Measurements from ENCODE around the gene SYVN1. TPM values are rescaled to one million over a fixed set of nuclear protein-coding genes. Genes with fewer than 3 reads are reported as not detected.

Gene SYVN1
- total RNA-seq, 1 donor from 2014 or later = 52.6 TPM

- Mint-ChIP-seq H3K36me3 (peaks cover 13% of the 10 kb centered on the region), H3K9me3 (no peaks in the 10 kb centered on the region), H3K27ac (no peak overlapping the region), H3K27me3 (ENCODE audit: low read depth) (no peaks in the 10 kb centered on the region), H3K4me1 (peaks cover 22% of the 10 kb centered on the region), H3K4me3 (no peak overlapping the region)
- no peak for DNase-seq (ENCODE audit: low spot score in 2 of 2, unreplicated experiment in 2 of 2)
- no peak for TF ChIP-seq CTCF (IDR thresholded peaks at IDR 0.05; ENCODE audit: unreplicated experiment)
Measured at GRCh38 chr11:65087827-65088226, 46.5 kb downstream of the SYVN1 start.

GRCh38 chr11:65087216-65087615, 47.1 kb downstream of the SYVN1 start:
- TF ChIP-seq CTCF (IDR thresholded peaks at IDR 0.05; ENCODE audit: unreplicated experiment) = no peak
- DNase-seq (ENCODE audit: low spot score in 2 of 2, unreplicated experiment in 2 of 2) = no peak
- Mint-ChIP-seq H3K4me3 (no peak overlapping the region), H3K27me3 (ENCODE audit: low read depth) (no peaks in the 10 kb centered on the region), H3K36me3 (peaks cover 13% of the 10 kb centered on the region), H3K27ac (no peak overlapping the region), H3K4me1 (peaks cover 25% of the 10 kb centered on the region), H3K9me3 (no peaks in the 10 kb centered on the region)

- no peak for DNase-seq (ENCODE audit: low spot score in 2 of 2, unreplicated experiment in 2 of 2)
- no peak overlapping the region for H3K27ac Mint-ChIP-seq
- no peak for TF ChIP-seq CTCF (IDR thresholded peaks at IDR 0.05; ENCODE audit: unreplicated experiment)
- H3K27me3 Mint-ChIP-seq (ENCODE audit: low read depth) = no peaks in the 10 kb centered on the region
- peaks cover 25% of the 10 kb centered on the region for H3K4me1 Mint-ChIP-seq
- H3K36me3 Mint-ChIP-seq = peaks cover 13% of the 10 kb centered on the region
- no peak overlapping the region for H3K4me3 Mint-ChIP-seq
- no peaks in the 10 kb centered on the region for H3K9me3 Mint-ChIP-seq
Measured at GRCh38 chr11:65086809-65087208, 47.5 kb downstream of the SYVN1 start.

- H3K27me3 Mint-ChIP-seq (ENCODE audit: low read depth) = no peaks in the 10 kb centered on the region
- H3K36me3 Mint-ChIP-seq = peaks cover 15% of the 10 kb centered on the region
- peak overlapping the region; percentile 96 for H3K4me3 Mint-ChIP-seq
- peak overlapping the region; percentile 2 for H3K27ac Mint-ChIP-seq
- no peak for TF ChIP-seq CTCF (IDR thresholded peaks at IDR 0.05; ENCODE audit: unreplicated experiment)
- H3K9me3 Mint-ChIP-seq = no peaks in the 10 kb centered on the region
- H3K4me1 Mint-ChIP-seq = peaks cover 25% of the 10 kb centered on the region
- DNase-seq (ENCODE audit: low spot score in 2 of 2, unreplicated experiment in 2 of 2) = no peak
Measured at GRCh38 chr11:65085446-65085845, 48.9 kb downstream of the SYVN1 start.

GRCh38 chr11:65084598-65085375, 49.5 kb downstream of the SYVN1 start:
- H3K4me3 Mint-ChIP-seq = peak overlapping the region; percentile 96
- peaks cover 18% of the 10 kb centered on the region for H3K36me3 Mint-ChIP-seq
- peak overlapping the region; percentile 99 for H3K27ac Mint-ChIP-seq
- peaks cover 25% of the 10 kb centered on the region for H3K4me1 Mint-ChIP-seq
- no peaks in the 10 kb centered on the region for H3K27me3 Mint-ChIP-seq (ENCODE audit: low read depth)
- no peak for DNase-seq (ENCODE audit: low spot score in 2 of 2, unreplicated experiment in 2 of 2)
- no peaks in the 10 kb centered on the region for H3K9me3 Mint-ChIP-seq
- TF ChIP-seq CTCF (IDR thresholded peaks at IDR 0.05; ENCODE audit: unreplicated experiment) = no peak

All from mesothelial cell of epicardium (in vitro differentiated cells).